ENCODE measurements around the gene ACD.

The ACD gene

GRCh38 chr16:67660564-67661028 is 536 bp upstream of the ACD start, which contains the start of gene PARD6A:
TSS of gene PARD6A (plus strand) at chr16:67660960. CDS start at chr16:67661039, 79 bp downstream.
- peaks cover 7% of the 10 kb centered on the region for H3K36me3 Mint-ChIP-seq (ENCODE audit: low read depth)

DNA sequence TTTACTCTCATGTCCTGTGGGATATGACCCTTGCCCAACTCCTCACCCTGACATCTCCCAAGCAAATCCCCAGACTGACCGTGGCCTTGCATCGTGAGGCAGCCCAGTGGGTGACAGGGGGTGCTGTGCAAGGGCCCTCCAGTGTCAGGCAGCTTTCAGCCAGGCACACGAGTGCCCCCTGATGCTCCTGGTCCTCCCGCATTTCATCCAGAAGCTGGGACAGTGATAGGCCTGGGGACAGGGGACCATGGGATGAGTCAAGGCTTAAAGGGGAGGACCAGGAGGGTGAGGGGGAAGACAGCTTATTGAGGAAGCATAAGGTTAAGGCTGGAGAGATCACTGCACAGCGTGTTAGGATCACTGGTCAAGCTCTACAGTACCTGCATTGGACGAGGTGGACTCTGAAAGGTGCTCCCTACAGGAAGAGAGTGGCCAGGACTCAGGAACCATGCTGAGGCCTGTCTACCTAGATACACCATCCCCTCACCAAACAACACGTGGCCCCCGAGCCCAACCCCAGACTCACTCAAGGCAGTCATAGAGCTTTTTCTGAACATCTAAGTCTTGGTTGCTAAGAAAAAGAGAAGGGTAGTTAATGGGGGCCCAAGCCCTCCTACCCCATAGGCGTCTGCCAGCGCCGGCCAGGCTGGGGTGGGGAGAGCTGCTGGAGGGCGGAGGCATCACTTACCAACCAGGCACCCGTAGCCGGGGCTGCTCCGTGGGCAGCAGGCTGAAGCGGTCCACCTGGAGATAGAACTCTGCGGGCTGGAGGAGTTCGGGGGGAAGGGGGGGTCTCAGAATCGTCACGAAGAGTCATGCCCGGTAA is 998 bp downstream of the ACD start:
- Mint-ChIP-seq H3K27me3 (ENCODE audit: low read depth) (no peaks in the 10 kb centered on the region), H3K9me3 (no peaks in the 10 kb centered on the region), H3K4me1 (ENCODE audit: low read depth) (peaks cover 15% of the 10 kb centered on the region), H3K36me3 (ENCODE audit: low read depth) (peaks cover 9% of the 10 kb centered on the region), H3K4me3 (peak overlapping the region; percentile 94), H3K27ac (peak overlapping the region; percentile 73)

More at GRCh38 chr16:67660564-67661028, 536 bp upstream of the ACD start, which contains the start of gene PARD6A:
- Mint-ChIP-seq H3K9me3 (no peaks in the 10 kb centered on the region), H3K27ac (peak within 1 kb of the TSS; percentile 99), H3K4me1 (ENCODE audit: low read depth) (peaks cover 18% of the 10 kb centered on the region), H3K27me3 (ENCODE audit: low read depth) (no peaks in the 10 kb centered on the region), H3K4me3 (peak within 1 kb of the TSS; percentile 94)

- no peaks in the 10 kb centered on the region for H3K9me3 Mint-ChIP-seq
- peaks cover 14% of the 10 kb centered on the region for H3K4me1 Mint-ChIP-seq (ENCODE audit: low read depth)
- H3K27me3 Mint-ChIP-seq (ENCODE audit: low read depth) = no peaks in the 10 kb centered on the region
- peak overlapping the region; percentile 63 for H3K27ac Mint-ChIP-seq
- H3K36me3 Mint-ChIP-seq (ENCODE audit: low read depth) = peaks cover 11% of the 10 kb centered on the region
- no peak overlapping the region for H3K4me3 Mint-ChIP-seq
These were observed 2.1 kb downstream of the ACD start for GRCh38 chr16:67657751-67658518.

DNA sequence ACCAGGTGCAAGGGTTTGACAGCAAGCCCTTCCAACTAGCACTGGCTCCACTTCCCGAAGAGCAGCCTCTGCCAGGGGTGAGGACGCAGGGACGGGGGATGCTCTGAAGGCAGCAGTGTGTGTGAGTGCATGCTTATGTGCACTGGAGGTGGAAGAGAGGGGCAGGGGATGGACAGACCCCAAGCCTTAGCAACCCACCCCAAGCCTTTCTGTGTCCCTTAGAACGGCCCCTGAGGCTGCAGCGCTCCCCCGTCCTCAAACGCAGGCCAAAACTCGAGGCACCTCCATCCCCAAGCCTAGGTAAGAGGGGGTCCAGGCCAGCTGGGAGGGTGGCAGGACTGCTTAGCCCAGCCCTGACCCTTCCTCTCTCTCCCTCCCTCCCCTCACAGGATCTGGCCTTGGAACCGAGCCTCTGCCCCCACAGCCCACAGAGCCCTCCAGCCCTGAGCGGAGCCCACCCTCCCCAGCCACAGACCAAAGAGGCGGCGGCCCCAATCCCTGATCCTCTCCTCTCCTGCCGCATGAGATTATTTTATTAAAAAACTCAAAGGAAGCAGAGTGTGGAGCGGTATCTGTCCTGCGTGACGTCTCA is 2.9 kb downstream of the ACD start:
- Mint-ChIP-seq H3K4me3 (no peak overlapping the region), H3K36me3 (ENCODE audit: low read depth) (peaks cover 12% of the 10 kb centered on the region), H3K9me3 (no peaks in the 10 kb centered on the region), H3K27ac (no peak overlapping the region), H3K27me3 (ENCODE audit: low read depth) (no peaks in the 10 kb centered on the region), H3K4me1 (ENCODE audit: low read depth) (peaks cover 16% of the 10 kb centered on the region)

GRCh38 chr16:67656344-67657016 is 3.6 kb downstream of the ACD start:
- H3K27me3 Mint-ChIP-seq (ENCODE audit: low read depth) = no peaks in the 10 kb centered on the region
- H3K36me3 Mint-ChIP-seq (ENCODE audit: low read depth) = peaks cover 19% of the 10 kb centered on the region
- no peak overlapping the region for H3K27ac Mint-ChIP-seq
- H3K4me3 Mint-ChIP-seq = no peak overlapping the region
- peaks cover 17% of the 10 kb centered on the region for H3K4me1 Mint-ChIP-seq (ENCODE audit: low read depth)
- H3K9me3 Mint-ChIP-seq = no peaks in the 10 kb centered on the region

DNA sequence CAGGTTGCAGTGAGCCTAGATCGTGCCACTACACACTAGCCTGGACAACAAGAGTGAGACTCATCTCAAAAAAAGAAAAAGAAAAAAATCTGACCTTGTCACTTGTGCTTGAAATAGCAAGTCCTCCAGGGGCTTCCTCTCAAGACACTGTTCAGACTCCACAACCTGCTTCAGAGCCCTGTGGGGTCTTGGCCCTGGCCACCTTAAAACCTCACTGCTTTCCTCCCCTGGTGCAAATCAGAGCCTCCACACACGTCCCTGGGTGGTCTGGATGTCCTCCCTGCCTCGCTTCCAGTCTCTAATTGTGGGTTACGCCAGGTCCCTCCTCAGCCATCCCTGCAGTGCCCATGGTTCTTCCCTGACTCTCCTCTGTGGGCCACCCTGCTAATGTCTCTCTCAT is 4.7 kb downstream of the ACD start:
- H3K27ac Mint-ChIP-seq = peak overlapping the region; percentile 3
- H3K36me3 Mint-ChIP-seq (ENCODE audit: low read depth) = peaks cover 25% of the 10 kb centered on the region
- H3K4me1 Mint-ChIP-seq (ENCODE audit: low read depth) = peaks cover 12% of the 10 kb centered on the region
- H3K9me3 Mint-ChIP-seq = no peaks in the 10 kb centered on the region
- H3K27me3 Mint-ChIP-seq (ENCODE audit: low read depth) = no peaks in the 10 kb centered on the region
- H3K4me3 Mint-ChIP-seq = no peak overlapping the region

- Mint-ChIP-seq H3K36me3 (ENCODE audit: low read depth) (peaks cover 31% of the 10 kb centered on the region), H3K4me3 (no peak overlapping the region), H3K4me1 (ENCODE audit: low read depth) (peaks cover 14% of the 10 kb centered on the region), H3K9me3 (no peaks in the 10 kb centered on the region), H3K27me3 (ENCODE audit: low read depth) (no peaks in the 10 kb centered on the region), H3K27ac (no peak overlapping the region)
These were observed 5.6 kb downstream of the ACD start for GRCh38 chr16:67654403-67654911.

GRCh38 chr16:67653789-67654402 is 6.2 kb downstream of the ACD start:
- H3K27ac Mint-ChIP-seq = no peak overlapping the region
- peaks cover 10% of the 10 kb centered on the region for H3K4me1 Mint-ChIP-seq (ENCODE audit: low read depth)
- H3K27me3 Mint-ChIP-seq (ENCODE audit: low read depth) = no peaks in the 10 kb centered on the region
- no peak overlapping the region for H3K4me3 Mint-ChIP-seq
- no peaks in the 10 kb centered on the region for H3K9me3 Mint-ChIP-seq
- H3K36me3 Mint-ChIP-seq (ENCODE audit: low read depth) = peaks cover 31% of the 10 kb centered on the region

- no peaks in the 10 kb centered on the region for H3K27me3 Mint-ChIP-seq (ENCODE audit: low read depth)
These were observed 6.8 kb downstream of the ACD start for GRCh38 chr16:67653128-67653788.

DNA sequence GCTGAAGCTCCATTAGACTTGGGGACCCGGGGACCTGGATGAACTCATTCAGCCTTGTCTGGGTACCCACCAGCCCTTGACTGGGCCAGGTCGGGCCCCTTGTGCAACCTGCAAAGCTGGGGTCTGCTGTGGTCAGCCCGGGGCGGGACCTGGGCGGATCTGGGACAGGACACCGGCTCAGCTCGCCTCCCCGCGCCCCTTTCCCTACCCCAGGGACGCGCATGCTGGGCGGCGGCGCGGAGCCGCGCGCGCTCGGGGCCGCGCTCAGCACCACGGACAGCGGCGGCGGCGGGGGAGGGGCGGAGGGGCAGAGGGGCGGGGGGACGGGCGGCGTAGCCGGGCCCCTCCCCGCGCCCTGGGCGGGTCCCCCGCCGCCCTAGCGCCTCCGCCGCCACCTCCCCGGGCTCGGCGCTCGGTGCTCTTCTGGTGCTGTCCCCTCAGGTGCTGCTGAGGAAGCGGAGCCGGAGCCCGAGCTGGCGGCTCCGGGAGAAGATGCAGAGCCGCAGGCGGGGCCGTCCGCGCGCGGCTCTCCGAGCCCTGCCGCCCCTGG is 7.4 kb downstream of the ACD start:
- Mint-ChIP-seq H3K27me3 (ENCODE audit: low read depth) (no peaks in the 10 kb centered on the region), H3K4me3 (no peak overlapping the region), H3K4me1 (ENCODE audit: low read depth) (peaks cover 7% of the 10 kb centered on the region), H3K9me3 (no peaks in the 10 kb centered on the region), H3K36me3 (ENCODE audit: low read depth) (peaks cover 28% of the 10 kb centered on the region), H3K27ac (no peak overlapping the region)

More at GRCh38 chr16:67653128-67653788, 6.8 kb downstream of the ACD start:
- H3K36me3 Mint-ChIP-seq (ENCODE audit: low read depth) = peaks cover 31% of the 10 kb centered on the region
- H3K9me3 Mint-ChIP-seq = no peaks in the 10 kb centered on the region
- H3K4me1 Mint-ChIP-seq (ENCODE audit: low read depth) = peaks cover 7% of the 10 kb centered on the region
- H3K4me3 Mint-ChIP-seq = no peak overlapping the region
- no peak overlapping the region for H3K27ac Mint-ChIP-seq

DNA sequence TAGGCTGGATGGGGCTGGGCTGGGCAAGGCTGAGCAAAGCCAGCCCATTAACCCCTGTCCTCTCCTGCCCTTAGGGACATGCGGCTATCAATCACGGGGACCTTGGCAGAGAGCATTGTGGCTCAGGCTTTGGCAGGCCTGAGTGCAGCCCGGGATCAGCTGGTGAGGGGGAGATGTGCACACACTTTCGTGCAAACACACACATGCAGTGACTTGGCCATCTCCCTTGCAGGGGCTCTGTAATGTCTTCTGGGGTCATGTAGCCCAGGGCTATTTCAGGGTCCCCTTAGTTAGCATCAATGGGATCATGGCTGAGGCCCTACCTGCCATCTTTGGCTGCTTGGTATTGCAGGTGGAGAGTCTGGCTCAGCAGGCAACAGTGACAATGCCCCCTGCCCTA is 8.2 kb downstream of the ACD start:
- Mint-ChIP-seq H3K27me3 (ENCODE audit: low read depth) (no peaks in the 10 kb centered on the region), H3K9me3 (no peaks in the 10 kb centered on the region), H3K4me3 (peak overlapping the region; percentile 14), H3K27ac (no peak overlapping the region), H3K36me3 (ENCODE audit: low read depth) (peaks cover 28% of the 10 kb centered on the region), H3K4me1 (ENCODE audit: low read depth) (peaks cover 7% of the 10 kb centered on the region)

GRCh38 chr16:67651039-67651438 is 9.0 kb downstream of the ACD start:
- Mint-ChIP-seq H3K27ac (no peak overlapping the region), H3K4me1 (ENCODE audit: low read depth) (peaks cover 10% of the 10 kb centered on the region), H3K9me3 (no peaks in the 10 kb centered on the region), H3K4me3 (no peak overlapping the region), H3K27me3 (ENCODE audit: low read depth) (no peaks in the 10 kb centered on the region), H3K36me3 (ENCODE audit: low read depth) (peaks cover 30% of the 10 kb centered on the region)

- H3K27ac Mint-ChIP-seq = peak overlapping the region; percentile 10
These were observed 10.0 kb downstream of the ACD start for GRCh38 chr16:67650023-67650422.

More at GRCh38 chr16:67650023-67650422, 10.0 kb downstream of the ACD start:
- Mint-ChIP-seq H3K4me3 (peak overlapping the region; percentile 2), H3K36me3 (ENCODE audit: low read depth) (peaks cover 25% of the 10 kb centered on the region), H3K27me3 (ENCODE audit: low read depth) (no peaks in the 10 kb centered on the region), H3K4me1 (ENCODE audit: low read depth) (peaks cover 11% of the 10 kb centered on the region), H3K9me3 (no peaks in the 10 kb centered on the region)

All from T-helper 1 cell treated with Interleukin-12 subunit alpha and Interleukin-12 subunit beta and Interleukin-4 antibody, amounts not matched to agents 30 μg/mL and 1 μg/mL, for 36 hours (primary cell).